ENCODE measurements around the gene KIF17.

DNA sequence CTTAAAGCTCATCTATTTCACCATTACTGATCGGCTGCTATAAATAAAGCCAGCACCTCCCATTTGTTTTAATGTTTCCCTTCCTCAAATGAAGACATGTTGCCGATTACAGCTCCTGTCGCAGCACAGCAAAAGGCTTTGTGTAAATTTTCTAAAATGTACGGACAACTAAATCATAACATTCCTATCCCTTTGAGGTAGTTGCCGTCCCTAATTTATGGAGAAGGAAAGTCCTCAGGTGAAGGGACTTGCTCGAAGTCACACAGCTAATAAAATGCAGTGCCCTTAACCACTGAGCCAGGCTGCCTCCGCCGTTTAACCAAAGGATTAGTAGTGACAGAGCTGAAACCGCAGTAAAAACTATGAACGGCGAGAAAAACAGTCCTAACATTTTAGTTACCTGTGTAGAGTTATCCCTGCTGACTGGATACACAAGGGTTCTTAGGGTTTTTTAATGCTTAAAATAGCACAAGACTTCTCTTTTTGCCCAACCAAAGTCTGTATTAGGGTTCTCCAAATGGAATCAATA, 83.7 kb downstream of the KIF17 start:
- TF ChIP-seq EZH2 (IDR thresholded peaks at IDR 0.05) = no peak
- TF ChIP-seq, protein P1, sequence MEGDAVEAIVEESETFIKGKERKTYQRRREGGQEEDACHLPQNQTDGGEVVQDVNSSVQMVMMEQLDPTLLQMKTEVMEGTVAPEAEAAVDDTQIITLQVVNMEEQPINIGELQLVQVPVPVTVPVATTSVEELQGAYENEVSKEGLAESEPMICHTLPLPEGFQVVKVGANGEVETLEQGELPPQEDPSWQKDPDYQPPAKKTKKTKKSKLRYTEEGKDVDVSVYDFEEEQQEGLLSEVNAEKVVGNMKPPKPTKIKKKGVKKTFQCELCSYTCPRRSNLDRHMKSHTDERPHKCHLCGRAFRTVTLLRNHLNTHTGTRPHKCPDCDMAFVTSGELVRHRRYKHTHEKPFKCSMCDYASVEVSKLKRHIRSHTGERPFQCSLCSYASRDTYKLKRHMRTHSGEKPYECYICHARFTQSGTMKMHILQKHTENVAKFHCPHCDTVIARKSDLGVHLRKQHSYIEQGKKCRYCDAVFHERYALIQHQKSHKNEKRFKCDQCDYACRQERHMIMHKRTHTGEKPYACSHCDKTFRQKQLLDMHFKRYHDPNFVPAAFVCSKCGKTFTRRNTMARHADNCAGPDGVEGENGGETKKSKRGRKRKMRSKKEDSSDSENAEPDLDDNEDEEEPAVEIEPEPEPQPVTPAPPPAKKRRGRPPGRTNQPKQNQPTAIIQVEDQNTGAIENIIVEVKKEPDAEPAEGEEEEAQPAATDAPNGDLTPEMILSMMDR (IDR thresholded peaks at IDR 0.05) = no peak

Measured in neural progenitor cell (in vitro differentiated cells).